Measurements from ENCODE around the gene RIPK1.

DNA sequence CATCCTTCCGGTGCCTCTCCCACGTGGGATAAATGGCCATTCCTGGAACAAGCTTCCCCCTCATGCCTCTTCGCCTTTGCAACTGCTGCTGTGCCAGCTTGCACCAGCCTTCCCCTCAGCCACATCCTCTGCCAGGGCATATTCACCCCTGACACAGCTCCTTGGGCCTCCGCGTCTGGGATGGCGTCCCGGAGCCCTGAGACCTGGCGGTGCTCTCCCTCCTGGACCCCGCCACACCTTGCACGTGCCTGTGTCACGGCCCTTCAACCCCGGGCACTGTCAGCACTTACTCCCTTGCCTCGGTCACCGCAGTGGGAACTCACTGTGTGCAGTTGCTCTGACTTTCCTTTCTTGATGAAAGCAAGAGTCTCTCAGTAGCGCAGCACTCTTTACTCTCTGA lies 63.4 kb downstream of the RIPK1 start:
- TF ChIP-seq CEBPB (IDR thresholded peaks at IDR 0.05; ENCODE audit: low read depth) (no peak), FOSL1 (IDR thresholded peaks at IDR 0.05; ENCODE audit: low read depth) (no peak), POLR2AphosphoS5 (IDR thresholded peaks at IDR 0.05; ENCODE audit: low read depth, low read length) (no peak), EZH2 (IDR thresholded peaks at IDR 0.05) (no peak)
- TF ChIP-seq, protein P1, sequence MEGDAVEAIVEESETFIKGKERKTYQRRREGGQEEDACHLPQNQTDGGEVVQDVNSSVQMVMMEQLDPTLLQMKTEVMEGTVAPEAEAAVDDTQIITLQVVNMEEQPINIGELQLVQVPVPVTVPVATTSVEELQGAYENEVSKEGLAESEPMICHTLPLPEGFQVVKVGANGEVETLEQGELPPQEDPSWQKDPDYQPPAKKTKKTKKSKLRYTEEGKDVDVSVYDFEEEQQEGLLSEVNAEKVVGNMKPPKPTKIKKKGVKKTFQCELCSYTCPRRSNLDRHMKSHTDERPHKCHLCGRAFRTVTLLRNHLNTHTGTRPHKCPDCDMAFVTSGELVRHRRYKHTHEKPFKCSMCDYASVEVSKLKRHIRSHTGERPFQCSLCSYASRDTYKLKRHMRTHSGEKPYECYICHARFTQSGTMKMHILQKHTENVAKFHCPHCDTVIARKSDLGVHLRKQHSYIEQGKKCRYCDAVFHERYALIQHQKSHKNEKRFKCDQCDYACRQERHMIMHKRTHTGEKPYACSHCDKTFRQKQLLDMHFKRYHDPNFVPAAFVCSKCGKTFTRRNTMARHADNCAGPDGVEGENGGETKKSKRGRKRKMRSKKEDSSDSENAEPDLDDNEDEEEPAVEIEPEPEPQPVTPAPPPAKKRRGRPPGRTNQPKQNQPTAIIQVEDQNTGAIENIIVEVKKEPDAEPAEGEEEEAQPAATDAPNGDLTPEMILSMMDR (IDR thresholded peaks at IDR 0.05 in 2 of 3, conservative IDR thresholded peaks at IDR 0.05 in 1 of 3; ENCODE audit: borderline replicate concordance in 1 of 3, insufficient read depth in 1 of 3, low read depth in 2 of 3, low read length in 2 of 3) = no peak

All from HCT116 (cell line).